ENCODE results near the gene CHRNA7.

GRCh38 chr15:32020156-32020555 is 10.2 kb upstream of the CHRNA7 start:
- TF ChIP-seq CTCF (conservative IDR thresholded peaks at IDR 0.05; ENCODE audit: low read length) (no peak), EZH2phosphoT487 (IDR thresholded peaks at IDR 0.05; ENCODE audit: borderline replicate concordance) (no peak)
